ENCODE data around the gene PSMG3.

- TF ChIP-seq EZH2phosphoT487 (IDR thresholded peaks at IDR 0.05), result no peak
- TF ChIP-seq CTCF (IDR thresholded peaks at IDR 0.05), result no peak
These were observed 20.6 kb upstream of the PSMG3 start for GRCh38 chr7:1590476-1590875.

All from neural progenitor cell (in vitro differentiated cells).